Sigmoid colon (tissue), 7 donors: ENCODE results near the gene MAP3K7. TPM values are rescaled to one million over a fixed set of nuclear protein-coding genes. Genes with fewer than 3 reads are reported as not detected.

Source experiments
- DNase-seq: peaks from one replicate; pipeline ENCODE4 v3.0.0-alpha.2; 2019
- H3K27ac ChIP-seq, 4 donors: fragments of 200-600 bp; sonication (generic); one replicate each; pipeline ENCODE4 v1.5.1; 2016 to 2019; ENCODE audit warnings: mild to moderate bottlenecking in 1 of 4
- H3K27me3 ChIP-seq, 3 donors: fragments of 200-600 bp; sonication (generic); one replicate each; pipeline ENCODE4 v1.5.1; 2019; ENCODE audit warnings: mild to moderate bottlenecking in 1 of 3
- H3K36me3 ChIP-seq, 4 donors: fragments of 200-600 bp; sonication (generic); one replicate each; pipeline ENCODE4 v1.5.1; 2016 to 2019
- H3K4me1 ChIP-seq, 4 donors: fragments of 200-600 bp; sonication (generic); one replicate each; pipeline ENCODE4 v1.5.1; 2017 to 2019
- H3K4me3 ChIP-seq, 4 donors: fragments of 200-600 bp; sonication (generic); one replicate each; pipeline ENCODE4 v1.5.1; 2017 to 2019; ENCODE audit warnings: mild to moderate bottlenecking in 2 of 4, moderate library complexity in 1 of 4
- H3K9me3 ChIP-seq, 4 donors: fragments of 200-600 bp in 3 of 4; sonication (generic) in 3 of 4; one replicate each; pipeline versions ENCODE4 v1.5.1 to v1.6.1; 2013 to 2019
- EP300 ChIP-seq, 4 donors: sonication (generic); formaldehyde crosslinking; IDR thresholded peaks; one replicate each; pipeline ENCODE4 v1.6.1; 2017; ENCODE audit warnings: antibody characterized with exemption in 4 of 4
- POLR2A ChIP-seq, 2 donors: fragments of 450-650 bp; IDR thresholded peaks; one replicate each; pipeline ENCODE4 v1.6.1; 2016; ENCODE audit warnings: antibody characterized with exemption in 2 of 2, mild to moderate bottlenecking in 2 of 2, moderate library complexity in 2 of 2
- POLR2AphosphoS5 ChIP-seq, 4 donors: sonication (generic); formaldehyde crosslinking; IDR thresholded peaks; one replicate each; pipeline ENCODE4 v1.6.1; 2017; ENCODE audit warnings: antibody characterized with exemption in 4 of 4
- WGBS, 2 donors: extraction: QIAGEN DNeasy Blood & Tissue Kit; methylation state at CpG; one replicate each; pipeline ENCODE4 v1.1.7; 2013; 5-methylcytosine and 5-hydroxymethylcytosine counted together
- intact Hi-C: fragments of 100-400 bp; cut with DNase I; formaldehyde crosslinking; loops from one replicate; pipeline ENCODE4 v1.15.1; 2023
- polyA plus RNA-seq, 3 donors: library from polyadenylated mRNA; stranded (reverse); fragments of 200-250 nt; gene quantifications; one replicate each; pipeline ENCODE4 v1.2.3, GENCODE V29; 2013
- total RNA-seq, 4 donors: library from RNA; depleted of rRNA; stranded (reverse); fragments of >200 nt; gene quantifications; one replicate each; pipeline ENCODE4 v1.1.0, GENCODE V29; 2016
- TF ChIP-seq, protein P1 (sequence below), 4 experiments: fragments of 450-650 bp in 3 of 4; fragments of 200-600 bp in 1 of 4; IDR thresholded peaks; one replicate each; pipeline ENCODE4 v1.5.1; 2016 to 2019; ENCODE audit warnings: antibody characterized with exemption in 4 of 4, mild to moderate bottlenecking in 3 of 4, moderate library complexity in 2 of 4
- donor health status: healthy with polysubstance abuse.
- donor health status: Bipolar disorder and iron deficiency.
- donor health status: healthy.

The MAP3K7 gene
- total and polyA plus RNA-seq, 7 donors: 7.9 to 25.3 (median 21.2) TPM

DNA sequence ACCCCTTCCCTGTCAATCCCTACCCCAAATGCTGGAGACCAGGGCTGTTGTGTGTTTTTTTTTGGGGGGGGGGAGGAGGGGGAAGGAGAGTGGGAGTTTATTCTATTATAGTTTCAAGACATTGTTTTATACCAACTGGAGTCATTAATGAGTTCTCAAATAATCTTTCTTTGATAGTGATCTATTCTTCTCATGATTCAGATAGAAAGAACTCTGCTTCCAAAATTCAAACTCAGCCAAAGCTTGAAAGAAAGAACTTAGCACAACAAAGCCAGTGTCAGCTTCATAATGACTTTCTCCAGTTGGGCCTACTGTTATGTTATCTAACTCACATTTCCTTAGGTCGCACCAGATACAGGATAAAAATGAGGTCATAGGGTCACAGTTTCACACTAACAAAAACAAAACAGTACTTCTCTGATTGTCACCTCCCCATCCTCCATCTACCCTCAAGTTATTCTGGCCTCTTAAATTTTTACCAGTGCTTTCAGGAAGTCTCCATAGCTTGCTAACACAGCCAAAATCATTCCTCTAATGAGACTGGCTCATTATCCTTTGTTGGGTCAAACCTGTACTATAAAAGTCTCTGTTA, 19.0 kb upstream of the MAP3K7 start:
- H3K27me3 ChIP-seq: peaks cover 0 to 10% (median 0%) of the 10 kb centered on the region in 3 donors
- WGBS, 2 donors: 41 to 68% methylated on average over 1 of the region's 1 CpG
- DNase-seq: no peak
- H3K4me1 ChIP-seq: peaks cover 0 to 8% (median 0%) of the 10 kb centered on the region in 4 donors
- H3K9me3 ChIP-seq: no peaks in the 10 kb centered on the region
- H3K36me3 ChIP-seq: no peaks in the 10 kb centered on the region
- H3K27ac ChIP-seq: no peak overlapping the region
- no peak for TF ChIP-seq POLR2A (IDR thresholded peaks at IDR 0.05)
- TF ChIP-seq POLR2AphosphoS5 (IDR thresholded peaks at IDR 0.05): no peak
- TF ChIP-seq EP300 (IDR thresholded peaks at IDR 0.05): no peak
- TF ChIP-seq, protein P1, sequence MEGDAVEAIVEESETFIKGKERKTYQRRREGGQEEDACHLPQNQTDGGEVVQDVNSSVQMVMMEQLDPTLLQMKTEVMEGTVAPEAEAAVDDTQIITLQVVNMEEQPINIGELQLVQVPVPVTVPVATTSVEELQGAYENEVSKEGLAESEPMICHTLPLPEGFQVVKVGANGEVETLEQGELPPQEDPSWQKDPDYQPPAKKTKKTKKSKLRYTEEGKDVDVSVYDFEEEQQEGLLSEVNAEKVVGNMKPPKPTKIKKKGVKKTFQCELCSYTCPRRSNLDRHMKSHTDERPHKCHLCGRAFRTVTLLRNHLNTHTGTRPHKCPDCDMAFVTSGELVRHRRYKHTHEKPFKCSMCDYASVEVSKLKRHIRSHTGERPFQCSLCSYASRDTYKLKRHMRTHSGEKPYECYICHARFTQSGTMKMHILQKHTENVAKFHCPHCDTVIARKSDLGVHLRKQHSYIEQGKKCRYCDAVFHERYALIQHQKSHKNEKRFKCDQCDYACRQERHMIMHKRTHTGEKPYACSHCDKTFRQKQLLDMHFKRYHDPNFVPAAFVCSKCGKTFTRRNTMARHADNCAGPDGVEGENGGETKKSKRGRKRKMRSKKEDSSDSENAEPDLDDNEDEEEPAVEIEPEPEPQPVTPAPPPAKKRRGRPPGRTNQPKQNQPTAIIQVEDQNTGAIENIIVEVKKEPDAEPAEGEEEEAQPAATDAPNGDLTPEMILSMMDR (IDR thresholded peaks at IDR 0.05): no peak
- intact Hi-C loops: no loop called here
- no peak overlapping the region for H3K4me3 ChIP-seq

DNA sequence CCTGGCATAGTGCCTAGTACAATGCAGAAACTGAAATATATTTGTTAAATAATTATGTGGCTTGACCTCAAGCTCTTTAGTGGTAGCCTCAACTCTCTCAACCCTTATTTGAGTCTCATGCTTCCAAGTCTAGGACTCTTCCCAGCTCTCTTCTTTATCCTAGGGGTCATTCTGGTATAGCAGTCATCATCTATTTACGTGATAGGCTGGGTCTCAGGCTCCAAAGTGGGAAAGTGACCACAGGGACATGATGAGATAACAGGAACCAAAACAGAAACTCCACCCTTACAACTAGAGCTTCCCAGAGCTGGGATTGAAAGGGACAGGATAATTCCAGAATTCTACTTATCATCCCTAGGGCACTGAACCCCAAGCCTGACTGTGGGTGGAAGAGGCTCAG, 17.7 kb upstream of the MAP3K7 start:
- no peak for TF ChIP-seq POLR2A (IDR thresholded peaks at IDR 0.05)
- no peak for TF ChIP-seq EP300 (IDR thresholded peaks at IDR 0.05)
- TF ChIP-seq POLR2AphosphoS5 (IDR thresholded peaks at IDR 0.05): no peak
- Histone ChIP-seq H3K9me3 (no peaks in the 10 kb centered on the region), H3K4me3 (no peak overlapping the region), H3K27ac (no peak overlapping the region), H3K4me1 (no peaks in the 10 kb centered on the region), H3K36me3 (no peaks in the 10 kb centered on the region), H3K27me3 (no peaks in the 10 kb centered on the region)
- WGBS, 2 donors: 41 to 84% methylated on average over 1 of the region's 1 CpG
- intact Hi-C loops: no loop called here
- DNase-seq: no peak

DNA sequence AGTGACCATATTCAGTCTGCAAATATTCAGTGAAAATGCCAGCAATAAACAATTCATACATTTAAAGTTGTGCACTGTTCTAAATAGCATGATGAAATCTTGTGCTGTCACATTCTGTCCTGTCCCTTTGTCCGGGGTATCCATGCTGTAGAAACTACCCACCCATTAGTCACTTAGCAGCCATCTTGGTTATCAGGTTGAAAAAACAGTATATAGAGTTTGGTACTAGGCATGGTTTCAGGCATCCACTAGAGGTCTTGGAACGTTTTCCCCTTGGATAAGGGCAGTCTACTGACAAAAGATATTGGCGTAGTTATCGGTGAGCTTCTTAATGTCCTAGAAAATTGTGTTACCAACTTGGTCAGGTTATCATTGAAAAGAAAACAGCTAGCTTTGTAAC, 12.3 kb upstream of the MAP3K7 start:
- Histone ChIP-seq H3K27me3 (peaks cover 0 to 7% (median 0%) of the 10 kb centered on the region in 3 donors), H3K4me3 (no peak overlapping the region), H3K36me3 (no peaks in the 10 kb centered on the region), H3K4me1 (no peaks in the 10 kb centered on the region), H3K27ac (no peak overlapping the region), H3K9me3 (no peaks in the 10 kb centered on the region)
- WGBS, 2 donors: 75 to 78% methylated on average over 4 of the region's 4 CpGs
- no peak for DNase-seq
- TF ChIP-seq EP300 (IDR thresholded peaks at IDR 0.05): no peak
- no peak for TF ChIP-seq POLR2A (IDR thresholded peaks at IDR 0.05)
- no peak for TF ChIP-seq POLR2AphosphoS5 (IDR thresholded peaks at IDR 0.05)
- TF ChIP-seq, protein P1 (IDR thresholded peaks at IDR 0.05): no peak
- intact Hi-C loops: no loop called here

DNA sequence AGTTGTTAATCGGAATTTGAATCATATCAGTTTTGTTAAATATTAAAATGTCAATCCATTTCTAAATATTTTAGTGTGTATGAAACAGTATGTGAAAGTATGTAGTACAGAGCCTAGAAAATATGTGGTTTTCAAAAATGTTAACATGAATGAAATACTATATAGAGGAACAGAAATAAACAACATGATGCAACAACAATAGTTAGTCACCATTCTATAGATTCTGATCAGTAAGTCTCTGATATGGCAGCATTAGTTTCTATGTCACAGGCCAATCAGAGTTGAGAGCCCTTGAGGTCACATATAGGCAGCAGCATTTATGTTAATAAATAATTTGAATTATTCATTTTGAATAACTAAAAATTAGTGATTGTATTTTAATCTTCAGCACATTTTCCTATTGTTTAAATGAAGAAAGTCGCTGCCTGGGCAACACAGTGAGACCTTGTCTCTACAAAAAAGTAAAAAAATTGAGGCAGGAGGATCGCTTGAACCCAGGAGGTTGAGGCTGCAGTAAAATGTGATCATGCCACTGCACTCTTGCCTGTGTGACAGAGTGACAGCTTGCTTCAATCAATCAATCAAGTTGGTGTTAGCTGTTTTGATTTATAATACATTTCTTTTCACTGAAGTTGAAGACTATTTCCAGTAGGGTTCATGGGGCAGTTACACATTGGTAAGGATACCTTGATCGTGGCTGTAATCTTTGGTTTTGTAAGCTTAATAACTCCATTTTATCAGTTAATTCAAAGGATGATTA, 11.5 kb upstream of the MAP3K7 start:
- Histone ChIP-seq H3K9me3 (no peaks in the 10 kb centered on the region), H3K27me3 (peaks cover 0 to 7% (median 0%) of the 10 kb centered on the region in 3 donors), H3K27ac (no peak overlapping the region), H3K4me1 (no peaks in the 10 kb centered on the region), H3K36me3 (no peaks in the 10 kb centered on the region), H3K4me3 (no peak overlapping the region)
- no peak for DNase-seq
- 67 to 82% methylated on average over 4 of the region's 4 CpGs for WGBS, 2 donors
- no peak for TF ChIP-seq POLR2AphosphoS5 (IDR thresholded peaks at IDR 0.05)
- TF ChIP-seq EP300 (IDR thresholded peaks at IDR 0.05): no peak
- TF ChIP-seq, protein P1 (IDR thresholded peaks at IDR 0.05): no peak
- TF ChIP-seq POLR2A (IDR thresholded peaks at IDR 0.05): no peak
- intact Hi-C loops: no loop called here

DNA sequence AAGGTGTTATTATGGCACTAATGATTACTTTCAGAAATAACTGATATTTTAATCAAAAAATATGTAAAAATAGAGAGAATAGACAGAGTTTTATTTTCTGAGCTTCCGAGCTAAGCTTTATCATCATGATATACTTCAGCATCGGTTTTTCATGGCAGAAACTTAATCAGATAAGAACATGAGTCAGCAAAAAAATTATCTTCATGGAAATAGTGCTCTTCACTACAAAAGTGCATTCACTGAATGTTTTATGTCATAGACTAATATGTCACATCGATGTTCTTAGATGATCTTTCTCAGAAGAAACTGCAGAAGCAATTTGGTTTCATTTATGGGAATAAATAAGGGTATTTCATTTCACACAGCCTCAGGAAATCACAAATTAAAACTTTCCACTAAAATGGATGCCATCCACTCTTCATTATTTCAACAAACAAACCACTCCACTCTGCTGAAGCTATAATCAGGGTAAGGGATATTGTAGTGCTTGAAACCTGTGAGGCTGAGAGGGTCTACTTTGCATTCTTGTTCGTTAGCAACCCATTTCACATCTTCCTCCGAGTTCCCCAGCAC, 10.2 kb upstream of the MAP3K7 start:
- intact Hi-C loops: no loop called here
- DNase-seq: no peak
- TF ChIP-seq, protein P1 (IDR thresholded peaks at IDR 0.05): no peak
- TF ChIP-seq EP300 (IDR thresholded peaks at IDR 0.05): no peak
- no peak for TF ChIP-seq POLR2AphosphoS5 (IDR thresholded peaks at IDR 0.05)
- no peak for TF ChIP-seq POLR2A (IDR thresholded peaks at IDR 0.05)
- H3K9me3 ChIP-seq: no peaks in the 10 kb centered on the region
- H3K36me3 ChIP-seq: no peaks in the 10 kb centered on the region
- no peak overlapping the region for H3K27ac ChIP-seq
- H3K27me3 ChIP-seq: peaks cover 0 to 7% (median 0%) of the 10 kb centered on the region in 3 donors
- H3K4me3 ChIP-seq: no peak overlapping the region
- 59 to 64% methylated on average over 5 of the region's 5 CpGs for WGBS, 2 donors
- H3K4me1 ChIP-seq: no peaks in the 10 kb centered on the region
